ENCODE results near the gene DCLK1.

DCLK1 gene

GRCh38 chr13:36131222-36131930 lies at the start of gene DCLK1:
TSS of gene DCLK1 (minus strand) at chr13:36131382.
- no peak for DNase-seq (ENCODE audit: low read depth)

DNA sequence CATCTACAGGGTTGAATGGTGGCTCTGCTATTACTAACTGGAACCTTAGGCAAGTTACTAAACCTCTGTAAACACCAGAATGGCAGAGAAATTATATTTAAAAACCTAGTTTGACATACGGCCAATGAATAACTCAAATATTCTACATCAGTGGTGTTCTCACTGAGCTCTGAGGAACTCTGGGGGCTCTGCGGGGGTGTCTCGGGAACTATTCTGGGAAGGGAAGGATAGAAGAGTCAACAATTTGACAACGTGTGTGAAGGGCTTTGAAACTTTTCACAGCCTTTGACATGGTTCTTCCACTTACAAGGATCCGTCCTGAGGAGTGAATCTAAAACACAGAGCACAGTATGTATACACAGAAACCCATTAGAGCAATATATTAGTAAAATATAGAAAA lies 44.4 kb upstream of the DCLK1 start:
- no peak for DNase-seq (ENCODE audit: low read depth)

- DNase-seq (ENCODE audit: low read depth), result no peak
These were observed 43.7 kb upstream of the DCLK1 start for GRCh38 chr13:36174923-36175322.

DNA sequence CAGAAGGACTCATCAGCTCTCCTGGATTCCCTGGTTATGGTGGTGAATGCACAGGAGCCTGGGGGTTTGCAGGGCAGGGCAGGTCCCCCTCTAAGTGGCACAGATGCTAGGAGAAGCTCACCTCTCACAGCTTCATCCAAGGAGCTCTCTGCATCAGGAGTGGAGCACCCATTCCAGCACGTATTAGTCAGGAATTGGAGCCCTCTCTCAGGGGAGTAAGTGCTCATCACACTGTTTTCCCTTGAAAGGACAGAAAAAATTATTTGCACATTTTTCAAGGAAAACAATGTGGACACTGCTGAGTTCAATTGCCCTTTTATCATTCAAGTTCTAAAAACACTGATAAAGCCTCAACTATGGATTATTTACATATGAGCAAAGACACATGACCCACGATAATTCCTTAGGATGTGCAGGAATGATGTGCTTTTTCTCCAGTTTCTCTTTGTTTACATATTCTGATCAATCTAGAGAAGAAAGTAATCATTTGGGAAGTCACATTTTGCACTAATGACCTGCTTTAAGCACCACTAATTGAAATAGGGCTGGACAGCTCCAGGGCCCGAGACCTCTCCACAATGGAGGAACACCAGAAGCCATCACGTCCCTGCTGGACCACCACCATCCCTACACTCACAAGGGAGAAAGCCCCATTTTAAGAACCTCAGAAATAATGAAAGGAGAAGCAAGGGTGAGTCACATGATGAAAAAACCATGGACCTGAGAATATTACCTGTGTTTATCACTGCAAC lies 42.6 kb upstream of the DCLK1 start:
- DNase-seq (ENCODE audit: low read depth), result no peak

DNA sequence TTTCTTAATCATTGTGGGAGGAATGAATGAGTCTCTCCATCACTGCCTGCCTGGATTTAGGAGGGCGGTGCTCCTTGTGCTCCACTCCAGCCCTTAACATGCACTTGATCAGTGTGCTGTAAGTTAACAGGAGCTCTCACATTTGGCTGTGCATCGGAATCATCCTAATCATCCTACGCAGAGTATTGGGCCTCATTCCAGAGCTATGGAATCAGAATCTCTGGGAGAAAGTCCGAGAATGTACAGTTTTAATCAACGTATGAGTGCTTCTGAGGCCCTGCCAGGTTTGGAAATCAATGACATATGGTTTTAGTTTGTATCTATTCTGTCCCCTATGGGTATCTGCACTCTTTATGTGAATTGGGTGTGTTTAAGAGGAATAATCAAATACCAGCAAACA lies 34.9 kb upstream of the DCLK1 start:
- no peak for DNase-seq (ENCODE audit: low read depth)

- no peak for DNase-seq (ENCODE audit: low read depth)
These were observed 32.7 kb upstream of the DCLK1 start for GRCh38 chr13:36163809-36164308.

DNA sequence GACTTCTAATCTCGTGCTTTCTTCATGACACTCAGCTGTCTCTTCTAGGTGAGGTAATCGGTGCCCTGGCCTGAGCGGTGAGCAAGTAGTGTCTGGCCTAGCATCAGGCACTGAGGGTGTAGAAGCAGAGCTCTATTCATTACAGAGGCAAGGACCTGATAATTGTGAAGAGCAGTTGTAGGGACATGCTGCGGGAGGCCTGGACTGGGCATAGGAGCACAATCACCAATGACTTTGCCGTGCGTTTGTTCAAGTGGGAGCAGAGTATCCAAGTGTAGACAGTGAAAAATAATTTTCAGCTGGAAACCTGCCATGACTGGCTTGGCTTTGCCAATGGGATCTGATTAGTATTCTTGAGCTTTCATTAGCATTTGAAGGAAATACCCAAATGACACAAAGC lies 32.1 kb upstream of the DCLK1 start:
- DNase-seq (ENCODE audit: low read depth), result no peak

GRCh38 chr13:36160297-36160696 lies 29.1 kb upstream of the DCLK1 start:
- no peak for DNase-seq (ENCODE audit: low read depth)

DNA sequence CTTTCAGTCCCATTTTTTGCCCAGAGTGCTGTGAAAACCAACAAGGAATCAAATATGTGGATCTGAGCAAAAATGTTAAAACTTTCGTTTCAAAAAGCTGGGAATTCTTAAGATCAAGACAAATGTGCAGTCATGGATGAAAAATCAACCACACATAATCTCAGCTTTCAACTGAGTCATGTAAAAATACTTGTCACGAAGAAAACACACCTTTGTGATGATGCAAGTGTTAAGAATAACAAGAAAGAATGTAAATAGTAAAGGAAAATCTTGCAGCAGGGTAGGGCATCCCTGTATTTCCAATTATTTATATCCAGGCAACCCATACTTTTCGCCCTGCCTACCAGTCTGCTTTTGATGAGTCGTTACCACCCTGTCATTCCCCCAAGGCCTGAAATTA lies 27.4 kb upstream of the DCLK1 start:
- DNase-seq (ENCODE audit: low read depth), result no peak

DNA sequence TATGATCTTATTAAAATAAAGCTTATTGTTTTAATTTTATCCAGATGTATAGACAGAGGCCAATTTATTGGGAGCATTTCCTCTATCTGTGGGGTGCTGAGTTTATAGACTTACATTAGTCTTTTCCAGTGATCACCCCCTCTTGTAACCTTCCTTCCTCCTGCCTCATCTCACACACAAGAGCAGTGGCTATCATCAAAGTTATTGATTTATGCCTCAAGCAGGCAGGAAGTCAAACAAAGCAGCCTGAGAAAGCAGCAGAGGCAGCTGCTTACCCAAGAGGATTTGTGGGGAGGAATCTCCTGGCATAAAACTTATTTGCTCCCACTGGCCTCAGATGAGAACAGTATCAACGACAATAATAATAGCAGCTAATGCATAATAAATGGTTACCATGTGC lies 26.3 kb upstream of the DCLK1 start:
- DNase-seq (ENCODE audit: low read depth), result no peak

- DNase-seq (ENCODE audit: low read depth), result no peak
These were observed 23.5 kb upstream of the DCLK1 start for GRCh38 chr13:36154567-36155291.

GRCh38 chr13:36151591-36151990 lies 20.4 kb upstream of the DCLK1 start:
- DNase-seq (ENCODE audit: low read depth), result no peak

GRCh38 chr13:36148446-36148845 lies 17.3 kb upstream of the DCLK1 start:
- DNase-seq (ENCODE audit: low read depth), result no peak

- DNase-seq (ENCODE audit: low read depth), result no peak
These were observed 16.1 kb upstream of the DCLK1 start for GRCh38 chr13:36147330-36147729.

DNA sequence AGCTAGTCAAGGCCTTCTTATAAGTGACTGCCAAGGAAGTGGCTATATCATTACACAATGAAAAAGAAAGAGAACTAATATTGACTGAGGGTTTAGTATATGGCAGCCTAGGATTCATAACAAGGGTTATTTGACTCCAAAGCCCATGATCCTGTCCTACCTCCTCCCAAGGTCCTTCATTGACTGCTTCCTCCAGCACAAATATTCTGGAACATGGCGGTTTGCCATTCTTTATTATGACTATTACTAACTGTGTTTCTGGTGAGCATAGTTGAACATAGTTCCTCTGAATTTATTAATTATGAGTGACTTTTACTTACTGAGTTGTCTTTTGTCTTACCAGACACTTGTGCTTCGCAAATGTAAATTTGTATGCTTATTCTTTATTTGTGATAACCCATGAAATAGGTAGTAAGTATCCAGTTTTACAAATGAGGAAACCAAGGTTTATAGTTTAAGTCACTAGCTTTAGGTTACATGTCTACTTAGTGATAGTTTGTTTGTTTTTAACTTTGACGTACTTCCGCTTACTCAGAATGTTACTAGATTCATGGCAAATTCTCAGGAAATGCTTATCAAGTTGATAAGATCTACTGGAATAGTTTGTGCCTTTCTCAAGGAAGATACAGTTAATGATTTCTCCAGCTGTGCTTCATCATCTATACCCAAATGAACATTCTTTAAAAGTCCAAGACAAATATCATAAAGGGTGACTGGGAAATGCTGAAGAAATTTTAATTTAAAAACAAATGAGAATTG lies 15.5 kb upstream of the DCLK1 start:
- DNase-seq (ENCODE audit: low read depth), result no peak

DNA sequence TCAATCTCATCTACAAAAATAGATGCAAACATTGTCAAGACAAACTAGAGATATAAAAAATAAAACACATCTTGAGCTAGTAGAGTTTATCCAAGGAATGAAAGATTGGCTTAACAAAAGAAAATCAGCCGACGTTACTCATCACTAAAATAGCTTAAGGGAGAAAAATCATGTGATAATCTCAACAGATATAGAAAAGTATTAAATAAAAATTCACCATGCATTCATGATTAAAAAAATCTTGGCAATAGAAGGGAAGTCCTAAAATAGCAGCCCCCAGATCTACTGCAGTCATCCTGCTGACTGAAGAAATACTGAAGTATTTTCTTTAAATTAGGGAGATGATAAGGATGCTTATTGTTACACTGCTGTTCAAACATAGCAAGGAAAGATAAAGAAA lies 12.6 kb upstream of the DCLK1 start:
- no peak for DNase-seq (ENCODE audit: low read depth)

DNA sequence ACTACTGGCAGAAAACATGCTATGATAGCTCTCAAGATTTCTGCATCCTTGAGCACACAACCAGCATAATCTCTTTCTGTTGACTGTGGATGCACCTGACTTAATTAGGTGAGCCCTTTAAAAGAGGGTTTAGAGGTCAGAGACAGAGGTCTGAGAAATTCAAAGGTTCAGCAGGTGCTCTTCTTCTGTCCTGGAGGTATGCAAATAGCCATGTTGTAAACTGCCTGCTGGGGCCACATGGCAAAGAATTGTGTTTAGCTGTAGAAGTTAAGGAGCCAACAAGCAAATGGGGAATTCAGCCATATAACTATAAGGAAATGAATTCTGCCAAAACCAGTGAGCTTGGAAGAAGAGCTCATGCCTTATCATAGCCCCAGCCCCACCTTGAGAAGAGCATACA lies 11.6 kb upstream of the DCLK1 start:
- DNase-seq (ENCODE audit: low read depth), result no peak

DNA sequence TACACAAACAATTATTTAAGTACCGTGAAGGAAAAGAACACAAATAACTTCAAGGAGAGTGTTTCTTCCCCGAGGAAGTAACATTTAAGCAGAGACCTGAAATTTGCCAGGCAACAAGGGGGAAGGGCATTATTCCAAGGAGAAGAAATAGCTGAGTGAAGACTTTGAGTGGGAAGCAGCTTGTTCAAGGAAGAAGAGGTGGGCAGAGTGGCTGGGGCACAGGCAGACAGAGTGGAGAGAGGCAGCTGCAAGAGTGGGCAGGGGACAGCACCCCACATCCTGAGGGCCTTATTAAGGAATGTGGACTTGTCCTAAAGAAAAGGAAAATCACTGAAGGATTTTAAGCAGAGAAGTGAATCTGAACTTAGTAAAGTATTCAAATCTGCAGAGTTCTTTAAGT lies 4.7 kb upstream of the DCLK1 start:
- no peak for DNase-seq (ENCODE audit: low read depth)

DNA sequence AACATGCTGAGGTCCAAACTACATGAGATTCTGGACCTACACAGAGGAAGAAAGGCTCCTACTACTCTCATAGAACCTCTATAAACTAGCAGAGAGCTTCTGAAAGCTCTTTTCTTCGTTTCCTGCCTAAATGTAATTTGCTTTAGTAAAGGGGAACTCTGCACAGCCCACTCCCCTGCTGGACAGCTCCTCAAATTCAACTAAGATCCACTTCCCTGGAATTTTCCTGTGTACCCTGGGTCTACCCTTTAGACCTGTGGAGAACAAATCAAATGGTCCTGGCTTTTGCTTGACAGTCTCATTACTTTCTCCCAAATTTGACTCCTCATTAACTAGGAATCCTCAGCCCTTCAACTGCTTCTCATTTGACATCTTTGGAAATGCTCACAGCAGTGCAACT lies 3.5 kb upstream of the DCLK1 start:
- no peak for DNase-seq (ENCODE audit: low read depth)

- no peak for DNase-seq (ENCODE audit: low read depth)
These were observed 2.9 kb upstream of the DCLK1 start for GRCh38 chr13:36133950-36134626.

DNA sequence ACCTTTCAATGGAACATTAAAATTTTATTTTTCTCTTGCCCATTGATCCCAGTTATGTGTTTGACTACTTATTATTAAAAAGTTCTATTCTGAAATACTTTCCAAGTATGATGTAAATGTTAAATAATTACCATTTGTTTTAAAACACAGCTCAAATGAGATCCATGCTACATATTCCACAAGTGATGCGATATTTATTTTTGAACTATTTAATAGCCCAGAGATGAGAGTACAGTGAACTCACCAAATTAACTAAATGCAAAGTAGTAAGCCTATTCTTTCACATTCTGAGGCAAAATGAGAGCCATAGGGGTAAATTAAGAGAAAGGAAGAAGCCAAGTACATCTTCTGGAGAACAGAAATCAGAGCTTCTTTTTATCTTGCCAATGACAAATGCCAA lies 1.2 kb upstream of the DCLK1 start:
- no peak for DNase-seq (ENCODE audit: low read depth)

DNA sequence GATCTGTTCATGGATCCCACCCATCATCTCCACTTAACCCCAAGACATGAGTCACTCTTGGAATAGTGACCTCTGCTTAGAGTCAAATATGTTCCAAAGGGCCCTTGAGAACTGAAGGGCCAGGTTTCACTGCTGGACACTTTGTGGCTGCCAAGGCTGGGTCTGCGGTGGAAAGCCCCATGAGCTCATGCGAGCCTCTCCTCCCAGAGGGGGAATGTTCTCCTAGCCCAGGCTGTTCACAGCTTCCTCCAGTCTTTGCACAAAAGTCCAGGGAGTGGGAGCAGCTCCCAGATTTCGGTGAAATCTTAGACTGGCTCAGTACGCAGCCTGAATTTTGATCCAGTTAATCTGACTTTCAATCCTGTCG lies 732 bp upstream of the DCLK1 start:
- no peak for DNase-seq (ENCODE audit: low read depth)

Data from stimulated activated CD8-positive, alpha-beta memory T cell treated with anti-CD3 and anti-CD28 coated beads, Interleukin-15, amount 100 ng/mL, for 24 hours (primary cell).